Embryonic facial prominence (tissue), 1 donor: ENCODE results near the gene ATOH7.
"Not testable (repeated sequence)": the region's sequence is repeated elsewhere in the genome, so short reads cannot be mapped to it uniquely, and the experiment has no call there.

Experiments
- DNase-seq: peaks from one replicate; pipeline ENCODE4 v3.0.0-alpha.2; 2016; ENCODE audit errors: extremely low spot score

The ATOH7 gene

GRCh38 chr10:68237173-68237572 is 5.3 kb upstream of the ATOH7 start:
- no peak for DNase-seq

DNA sequence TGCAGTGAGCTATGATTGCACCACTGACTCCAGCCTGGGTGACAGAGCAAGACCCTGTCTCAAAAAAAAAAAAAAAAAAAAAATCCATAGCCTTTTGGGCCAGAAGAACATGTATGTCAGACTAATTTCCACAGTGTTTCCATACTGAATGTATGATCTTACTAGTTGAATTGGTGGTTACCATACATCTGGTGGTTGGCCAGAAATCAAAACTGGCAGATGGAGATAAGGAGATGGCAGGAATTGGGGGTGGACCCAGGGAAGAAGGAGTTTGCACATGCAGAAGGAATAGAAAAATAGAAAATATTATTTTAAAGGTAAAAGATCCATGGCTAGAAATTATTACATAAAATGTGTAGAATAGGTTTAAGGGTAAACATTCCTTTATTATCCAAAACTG is 3.7 kb upstream of the ATOH7 start:
- DNase-seq, result no peak

DNA sequence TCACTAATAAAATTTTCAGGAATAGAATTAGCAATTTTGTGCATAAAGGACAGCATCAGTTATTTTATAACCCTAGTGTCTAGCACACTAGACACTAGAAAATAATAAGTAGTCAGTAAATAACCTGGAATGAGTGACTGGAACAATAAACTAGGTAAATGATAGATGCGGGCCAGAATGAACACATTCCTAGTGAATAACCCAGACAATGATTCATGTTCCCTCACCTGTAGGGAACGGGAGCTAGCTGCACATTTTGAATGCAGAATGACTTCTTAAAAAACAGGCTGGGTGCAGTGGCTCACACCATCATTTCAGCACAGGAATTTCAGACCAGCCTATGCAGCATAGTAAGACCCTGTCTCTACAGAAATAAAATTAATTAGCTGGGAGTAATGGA is 3.2 kb upstream of the ATOH7 start:
- no peak for DNase-seq

GRCh38 chr10:68233046-68233445 is 1.1 kb upstream of the ATOH7 start:
- DNase-seq, result no peak

- no peak for DNase-seq
Measured at GRCh38 chr10:68231106-68231816, 652 bp downstream of the ATOH7 start.

DNA sequence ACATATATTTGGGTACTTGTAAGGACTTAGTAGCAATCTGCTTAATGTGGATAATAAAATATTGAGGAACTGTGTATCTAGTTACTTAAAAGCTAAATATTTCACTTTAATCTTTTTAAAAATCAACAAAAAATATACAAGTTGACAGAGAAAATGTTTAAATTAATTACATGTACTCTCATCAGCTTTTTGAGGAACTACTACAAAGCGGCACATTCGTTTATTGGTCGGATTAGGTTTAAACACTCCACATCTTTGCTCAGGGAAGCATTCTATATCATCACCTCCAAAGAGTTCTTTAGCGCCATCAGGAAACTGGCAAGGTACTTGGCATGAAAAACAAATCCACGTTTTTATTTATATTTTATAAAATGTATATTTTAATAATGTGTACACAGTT is 1.6 kb downstream of the ATOH7 start:
- no peak for DNase-seq

- DNase-seq, result no peak
Measured at GRCh38 chr10:68224810-68225209, 7.1 kb downstream of the ATOH7 start.

DNA sequence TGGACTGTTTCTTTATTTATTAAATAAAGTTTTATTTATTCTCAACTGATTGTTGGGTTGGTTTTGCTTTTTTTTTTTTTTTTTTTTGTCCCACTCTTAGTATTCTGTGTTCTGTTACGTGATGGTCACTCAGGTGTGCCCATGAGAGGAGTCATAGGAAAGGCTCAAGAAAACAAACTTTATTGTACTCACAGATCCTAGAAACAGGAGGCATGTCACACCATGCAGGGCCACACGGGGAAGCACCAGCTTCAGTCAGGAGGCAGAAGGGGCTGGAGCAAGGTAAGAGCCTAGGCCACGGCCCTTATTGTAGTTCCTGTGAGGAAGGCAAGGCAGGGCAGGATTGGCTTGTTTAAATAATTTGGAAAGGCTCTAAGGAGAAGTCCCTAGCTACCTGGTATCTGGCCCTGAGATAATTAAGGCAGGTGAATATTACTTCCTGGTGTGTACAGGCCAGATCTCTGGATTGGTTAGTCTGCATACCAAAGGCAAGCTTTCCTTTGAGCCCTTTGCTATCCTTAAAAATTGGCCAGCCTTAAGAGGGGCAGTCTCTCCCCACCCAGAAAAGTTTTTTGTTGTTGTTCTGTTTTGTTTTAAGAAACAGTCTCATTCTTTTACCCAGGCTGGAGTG is 8.3 kb downstream of the ATOH7 start:
- no peak for DNase-seq

- no peak for DNase-seq
Measured at GRCh38 chr10:68222391-68222790, 9.5 kb downstream of the ATOH7 start.

DNA sequence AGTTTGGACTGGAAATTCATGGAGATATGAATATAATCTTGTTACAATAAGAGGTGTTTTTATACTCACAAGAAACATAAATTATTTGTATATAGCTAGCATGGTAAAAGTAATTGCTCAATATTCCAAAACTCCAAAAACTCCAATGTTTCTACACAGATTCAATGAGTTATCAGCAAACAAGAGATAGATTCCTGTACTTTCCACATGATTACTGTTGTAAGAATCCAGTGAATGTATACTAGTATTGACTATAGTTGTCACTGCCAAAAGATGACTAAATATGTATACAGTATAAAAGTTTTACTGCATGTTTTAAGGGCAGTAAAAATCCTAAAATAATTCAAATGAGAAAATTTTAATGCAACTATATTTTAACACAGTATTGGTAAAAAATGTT is 10.7 kb downstream of the ATOH7 start:
- DNase-seq, result no peak

- DNase-seq, result no peak
Measured at GRCh38 chr10:68218786-68219185, 13.1 kb downstream of the ATOH7 start.

DNA sequence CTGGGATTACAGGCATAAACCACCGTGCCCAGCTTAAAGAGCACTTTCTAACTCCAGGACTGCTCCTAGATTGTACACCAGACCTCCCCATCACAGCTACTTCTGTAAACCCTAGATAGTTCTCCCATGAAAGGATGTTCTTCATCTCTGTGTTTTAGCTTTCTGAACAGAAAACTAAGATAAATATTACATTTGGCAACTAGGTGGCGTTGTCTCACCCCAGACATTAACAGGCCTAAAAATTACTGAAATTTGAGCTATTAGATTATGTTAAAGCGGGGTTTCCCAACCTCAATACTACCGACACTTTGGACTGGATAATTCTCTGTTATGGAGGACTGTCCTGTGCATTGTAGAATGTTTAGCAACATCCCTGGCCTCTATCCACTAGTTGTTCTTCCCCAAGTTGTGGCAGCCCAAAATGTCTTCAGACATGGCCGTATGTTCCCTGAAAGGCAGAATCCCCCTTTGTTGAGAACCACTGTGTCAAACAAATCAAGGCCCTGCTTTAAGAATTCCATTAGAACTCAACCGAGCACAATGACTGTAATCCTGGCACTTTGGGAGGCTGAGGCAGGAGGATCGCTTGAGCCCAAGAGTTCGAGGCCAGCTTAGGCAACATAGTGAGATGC is 19.1 kb downstream of the ATOH7 start:
- no peak for DNase-seq

GRCh38 chr10:68211669-68212068 is 20.2 kb downstream of the ATOH7 start:
- DNase-seq, result no peak

DNA sequence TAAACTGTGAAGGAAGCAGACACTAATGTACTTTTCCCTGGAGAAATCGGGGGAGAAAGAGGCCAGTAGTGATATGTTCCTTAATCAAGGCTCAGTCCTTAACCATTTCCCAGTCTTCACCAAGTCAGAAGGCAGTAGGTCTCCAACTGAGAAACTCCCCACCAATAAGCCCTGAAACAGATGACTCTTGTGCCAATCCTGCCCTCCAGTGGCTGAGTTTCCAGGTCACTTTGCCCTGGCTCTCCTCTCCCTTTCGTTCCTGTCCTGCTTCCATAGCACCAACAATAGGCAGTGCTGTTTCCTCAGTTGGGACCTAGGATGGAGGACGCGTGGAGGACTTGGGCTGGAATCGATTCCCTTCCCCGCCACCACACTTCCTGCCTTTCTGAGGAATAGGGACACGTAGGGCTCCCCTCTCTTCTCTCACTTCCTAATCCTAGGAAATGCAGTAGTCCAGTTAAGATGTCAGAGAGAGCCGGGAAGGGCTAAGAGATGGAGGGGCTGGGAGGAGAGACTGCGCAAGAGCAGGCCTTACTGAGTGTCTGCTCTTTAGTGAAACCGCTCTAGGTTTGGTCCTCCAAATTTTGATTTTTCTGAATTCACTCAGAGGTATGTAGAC is 23.4 kb downstream of the ATOH7 start:
- no peak for DNase-seq

DNA sequence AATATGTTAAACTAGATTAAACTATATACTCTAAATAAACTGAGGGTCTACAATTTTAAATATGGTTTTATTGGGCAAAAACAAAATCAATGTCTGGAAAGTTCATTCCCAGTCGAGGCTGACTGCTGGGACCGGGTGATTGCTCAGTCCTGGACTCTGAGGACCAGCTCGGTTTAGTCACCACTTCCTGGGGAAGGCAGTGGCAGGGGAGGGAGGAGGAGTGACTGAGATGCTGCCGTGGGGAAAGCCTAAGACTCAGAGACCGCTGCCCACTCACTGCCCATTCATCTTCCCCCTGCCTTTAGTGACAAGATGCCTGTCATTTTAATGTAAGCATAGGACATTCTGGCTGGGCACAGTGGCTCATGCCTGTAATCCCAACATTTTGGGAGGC is 29.0 kb downstream of the ATOH7 start:
- DNase-seq, result no peak

DNA sequence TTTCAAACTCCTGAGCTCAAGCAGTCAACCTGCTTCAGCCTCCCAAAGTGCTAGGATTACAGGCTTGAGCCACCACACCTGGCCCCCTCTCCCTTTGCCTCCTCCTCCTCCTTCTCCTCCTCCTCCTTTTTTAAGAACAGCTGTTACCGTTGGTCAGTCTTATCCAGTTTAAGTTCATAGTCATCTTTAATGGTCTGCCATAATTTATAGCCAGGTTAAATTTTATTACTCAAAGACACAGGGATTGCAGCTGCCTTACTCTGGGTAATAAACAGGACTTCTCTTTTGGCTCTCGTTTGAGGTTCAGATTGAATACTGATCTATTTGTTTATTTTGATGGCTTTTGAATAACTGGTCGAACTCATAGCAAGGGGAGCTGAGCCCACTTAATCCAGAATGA is 35.2 kb downstream of the ATOH7 start:
- DNase-seq, result no peak

DNA sequence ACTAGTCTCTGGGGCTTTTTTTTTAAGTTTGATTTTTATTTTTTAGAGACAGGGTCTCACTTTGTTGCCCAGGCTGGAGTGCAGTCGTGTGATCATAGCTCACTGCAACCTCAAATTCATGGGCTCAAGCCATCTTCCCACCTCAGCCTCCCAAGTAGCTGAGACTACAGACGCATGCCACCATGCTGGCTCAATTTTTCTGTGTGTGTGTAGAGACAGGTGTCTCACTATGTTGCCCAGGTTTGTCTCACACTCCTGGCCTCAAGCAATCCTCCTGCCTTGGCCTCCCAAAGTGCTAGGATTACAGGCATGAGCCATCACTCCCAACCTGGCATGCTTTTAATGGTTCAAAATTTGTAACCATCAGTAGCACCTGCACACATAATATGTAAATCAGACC is 36.1 kb downstream of the ATOH7 start:
- DNase-seq, result not testable (repeated sequence)

- DNase-seq, result no peak
Measured at GRCh38 chr10:68194290-68194689, 37.6 kb downstream of the ATOH7 start.

DNA sequence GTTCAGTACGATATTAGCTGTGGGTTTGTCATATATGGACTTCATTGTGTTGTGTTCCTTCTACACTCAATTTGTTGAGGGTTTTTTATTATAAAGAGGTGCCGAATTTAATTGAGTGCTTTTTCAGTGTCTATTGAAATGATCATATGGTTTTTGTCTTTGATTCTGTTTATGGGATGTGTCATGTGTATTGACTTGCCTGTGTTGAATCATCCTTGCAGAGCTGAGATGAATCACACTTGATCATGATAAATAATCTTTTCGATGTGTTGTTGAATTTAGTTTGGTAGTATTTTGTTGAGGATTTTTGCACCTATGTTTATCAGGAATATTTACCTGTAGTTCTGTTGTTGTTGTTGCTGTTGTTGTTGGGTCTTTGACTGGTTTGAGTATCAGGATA is 39.8 kb downstream of the ATOH7 start:
- DNase-seq, result no peak

DNA sequence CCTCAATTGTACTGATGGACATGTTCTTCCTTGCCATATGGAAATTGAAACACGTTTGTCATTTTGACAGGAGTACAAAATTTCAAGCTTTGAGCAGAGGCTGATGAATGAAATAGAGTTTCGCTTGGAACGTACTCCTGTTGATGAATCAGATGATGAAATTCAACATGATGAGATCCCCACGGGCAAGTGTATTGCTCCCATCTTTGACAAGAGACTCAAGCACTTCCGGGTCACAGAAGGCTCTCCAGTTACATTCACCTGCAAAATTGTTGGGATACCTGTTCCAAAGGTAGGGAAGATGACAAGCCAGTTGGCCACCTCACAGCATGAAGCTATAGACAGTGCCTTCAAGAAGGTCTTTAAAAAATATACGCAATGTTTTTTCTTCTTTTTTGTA is 43.1 kb downstream of the ATOH7 start:
- no peak for DNase-seq

GRCh38 chr10:68185085-68185484 is 46.8 kb downstream of the ATOH7 start:
- DNase-seq, result no peak

- no peak for DNase-seq
Measured at GRCh38 chr10:68184546-68184945, 47.4 kb downstream of the ATOH7 start.
